Cardiac fibroblast (primary cell): Measurements from ENCODE around the gene VAC14.

ENCODE experiments used
- DNase-seq, 2 donors: peaks; one replicate each; pipeline versions ENCODE4 v3.0.0 to v3.0.0-alpha.2; 2010; ENCODE audit warnings: low read depth in 2 of 2
- H3K4me3 ChIP-seq, 2 donors: replicated peaks in 1 of 2; 1 replicate in 1 of 2; 2 replicates in 1 of 2; pipeline ENCODE4 v1.5.1; 2011; ENCODE audit warnings: low read depth in 2 of 2, low read length in 2 of 2, mild to moderate bottlenecking in 2 of 2, moderate library complexity in 1 of 2
- TF ChIP-seq, protein P1 (sequence below): IDR thresholded peaks from one replicate; pipeline ENCODE4 v1.5.1; 2011; ENCODE audit warnings: low read depth, mild to moderate bottlenecking, low read length, inconsistent platforms

VAC14 gene

DNA sequence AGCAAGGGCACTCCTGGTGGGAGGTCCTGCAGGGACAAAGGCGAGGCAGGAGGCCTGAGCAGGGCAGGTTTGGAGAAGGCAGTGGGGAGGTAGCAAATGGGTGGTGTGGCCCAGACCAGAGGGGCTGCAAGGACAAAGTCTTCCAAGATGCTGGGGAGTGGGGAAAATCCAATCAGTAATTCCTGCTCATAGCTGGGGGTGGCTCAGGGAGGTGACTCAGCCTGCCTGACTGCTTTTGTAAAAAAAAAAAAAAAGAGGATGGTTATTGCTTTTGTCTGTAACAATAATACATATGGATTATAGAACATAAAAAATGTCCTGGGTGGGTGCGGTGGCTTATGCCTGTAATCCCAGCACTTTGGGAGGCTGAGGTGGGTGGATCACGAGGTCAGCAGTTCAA is 149.4 kb downstream of the VAC14 start:
- peak in 1 of 2 donors; percentile 39 for DNase-seq
- TF ChIP-seq, protein P1, sequence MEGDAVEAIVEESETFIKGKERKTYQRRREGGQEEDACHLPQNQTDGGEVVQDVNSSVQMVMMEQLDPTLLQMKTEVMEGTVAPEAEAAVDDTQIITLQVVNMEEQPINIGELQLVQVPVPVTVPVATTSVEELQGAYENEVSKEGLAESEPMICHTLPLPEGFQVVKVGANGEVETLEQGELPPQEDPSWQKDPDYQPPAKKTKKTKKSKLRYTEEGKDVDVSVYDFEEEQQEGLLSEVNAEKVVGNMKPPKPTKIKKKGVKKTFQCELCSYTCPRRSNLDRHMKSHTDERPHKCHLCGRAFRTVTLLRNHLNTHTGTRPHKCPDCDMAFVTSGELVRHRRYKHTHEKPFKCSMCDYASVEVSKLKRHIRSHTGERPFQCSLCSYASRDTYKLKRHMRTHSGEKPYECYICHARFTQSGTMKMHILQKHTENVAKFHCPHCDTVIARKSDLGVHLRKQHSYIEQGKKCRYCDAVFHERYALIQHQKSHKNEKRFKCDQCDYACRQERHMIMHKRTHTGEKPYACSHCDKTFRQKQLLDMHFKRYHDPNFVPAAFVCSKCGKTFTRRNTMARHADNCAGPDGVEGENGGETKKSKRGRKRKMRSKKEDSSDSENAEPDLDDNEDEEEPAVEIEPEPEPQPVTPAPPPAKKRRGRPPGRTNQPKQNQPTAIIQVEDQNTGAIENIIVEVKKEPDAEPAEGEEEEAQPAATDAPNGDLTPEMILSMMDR: no peak
- H3K4me3 ChIP-seq: no peak overlapping the region

GRCh38 chr16:70650216-70650615 is 150.7 kb downstream of the VAC14 start:
- no peak overlapping the region for H3K4me3 ChIP-seq
- TF ChIP-seq, protein P1: no peak
- DNase-seq: no peak

GRCh38 chr16:70649300-70649699 is 151.7 kb downstream of the VAC14 start:
- H3K4me3 ChIP-seq: no peak overlapping the region
- TF ChIP-seq, protein P1: no peak
- peak in 1 of 2 donors; percentile 32 for DNase-seq

DNA sequence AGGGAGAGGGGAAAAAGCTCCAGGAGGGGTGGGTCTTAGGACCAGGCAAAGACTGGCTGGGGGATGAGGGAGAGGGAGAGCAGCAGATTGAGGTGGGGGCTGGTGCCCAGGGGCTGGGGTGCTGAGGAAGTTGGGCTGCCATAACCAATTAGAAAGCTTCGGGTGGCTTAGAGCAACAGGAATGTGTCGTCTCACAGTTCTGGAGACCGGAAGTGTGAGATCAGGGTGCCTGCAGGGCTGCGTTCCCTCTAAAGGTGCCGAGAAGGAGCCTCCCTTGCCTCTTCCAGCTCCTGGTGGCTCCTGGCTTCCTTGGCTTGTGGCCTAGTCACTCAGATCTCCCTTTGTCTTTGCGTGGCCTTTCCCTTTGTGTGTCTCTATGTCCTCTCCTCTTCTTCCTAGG is 152.4 kb downstream of the VAC14 start:
- no peak for DNase-seq
- H3K4me3 ChIP-seq: no peak overlapping the region

GRCh38 chr16:70647441-70648359 is 153.3 kb downstream of the VAC14 start:
- DNase-seq: no peak
- TF ChIP-seq, protein P1: no peak
- H3K4me3 ChIP-seq: no peak overlapping the region

More for the DNA sequence above, 152.4 kb downstream of the VAC14 start:
- TF ChIP-seq, protein P1: no peak

- TF ChIP-seq, protein P1: no peak
- no peak within 1 kb of the TSS for H3K4me3 ChIP-seq
- peak; percentile 51 to 77 for DNase-seq
Observed at GRCh38 chr16:70646260-70647241, 154.4 kb downstream of the VAC14 start, which contains the start of gene IL34. Gene IL34 (plus strand): TSS chr16:70646559. CDS start chr16:70646948, 389 bp downstream.
